Tongue (tissue), 2 donors: ENCODE results near the gene PRKAR1B. TPM values are rescaled to one million over a fixed set of nuclear protein-coding genes. Genes with fewer than 3 reads are reported as not detected.

Source experiments
- DNase-seq: peaks from one replicate; pipeline ENCODE4 v3.0.0-alpha.2; 2015
- total RNA-seq: library from RNA; depleted of rRNA; stranded (reverse); fragments of >200 nt; gene quantifications from one replicate; pipeline ENCODE4 v1.2.3, GENCODE V29; 2014

PRKAR1B gene
- total RNA-seq, 1 donor from 2014 or later, result 28.4 TPM

DNA sequence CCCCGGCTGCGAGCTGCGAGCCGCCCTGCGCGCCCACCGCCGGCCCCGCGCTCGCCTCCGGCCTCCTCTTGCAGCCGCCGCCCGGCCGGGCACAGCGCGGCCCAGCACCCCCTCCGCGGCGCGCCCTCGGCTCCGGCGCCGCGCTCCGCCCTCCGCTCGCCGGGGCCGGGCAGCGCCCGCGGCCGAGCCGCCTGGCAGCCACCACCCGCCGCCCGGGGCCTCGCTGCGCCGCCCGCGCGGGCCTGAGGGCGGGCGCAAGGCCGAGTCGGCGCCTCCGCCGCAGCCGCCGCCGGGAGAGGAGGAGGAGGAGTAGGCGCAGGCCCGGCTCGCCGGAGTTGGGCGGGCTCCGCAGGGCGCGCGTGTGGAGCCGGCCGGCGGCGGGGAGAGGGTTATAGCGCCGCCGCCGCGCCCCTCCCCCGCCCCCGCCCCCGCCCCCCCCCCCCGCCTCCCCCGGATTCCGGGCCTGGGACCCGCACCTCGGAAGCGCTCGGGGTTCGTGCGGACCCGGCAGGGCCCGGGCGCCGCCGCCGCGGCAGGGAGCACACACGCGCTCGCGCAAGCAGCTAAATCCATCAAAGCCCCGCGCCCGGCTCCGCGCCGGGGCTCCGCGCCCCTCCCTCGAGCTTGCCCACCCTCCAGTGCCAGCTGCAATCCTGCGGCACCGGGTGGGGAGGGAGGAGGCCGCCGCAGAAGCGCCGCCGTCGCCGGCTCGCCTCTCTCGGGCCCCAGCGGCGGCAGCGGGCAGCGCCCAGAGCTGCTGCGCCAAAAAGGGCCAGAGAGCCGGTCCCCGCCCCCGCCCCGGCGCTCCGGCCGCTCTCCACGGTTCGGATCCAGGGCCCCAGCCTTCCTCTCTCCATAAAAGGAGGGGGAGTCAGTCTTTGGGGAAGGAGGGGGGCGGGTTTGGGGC, 207.3 kb downstream of the PRKAR1B start, which contains the start of gene PDGFA:
Gene PDGFA (minus strand): TSS at position 363 of the 907 bp plus-strand sequence. CDS start 845 bp downstream, outside the sequence.
- DNase-seq, result peak; percentile 87

DNA sequence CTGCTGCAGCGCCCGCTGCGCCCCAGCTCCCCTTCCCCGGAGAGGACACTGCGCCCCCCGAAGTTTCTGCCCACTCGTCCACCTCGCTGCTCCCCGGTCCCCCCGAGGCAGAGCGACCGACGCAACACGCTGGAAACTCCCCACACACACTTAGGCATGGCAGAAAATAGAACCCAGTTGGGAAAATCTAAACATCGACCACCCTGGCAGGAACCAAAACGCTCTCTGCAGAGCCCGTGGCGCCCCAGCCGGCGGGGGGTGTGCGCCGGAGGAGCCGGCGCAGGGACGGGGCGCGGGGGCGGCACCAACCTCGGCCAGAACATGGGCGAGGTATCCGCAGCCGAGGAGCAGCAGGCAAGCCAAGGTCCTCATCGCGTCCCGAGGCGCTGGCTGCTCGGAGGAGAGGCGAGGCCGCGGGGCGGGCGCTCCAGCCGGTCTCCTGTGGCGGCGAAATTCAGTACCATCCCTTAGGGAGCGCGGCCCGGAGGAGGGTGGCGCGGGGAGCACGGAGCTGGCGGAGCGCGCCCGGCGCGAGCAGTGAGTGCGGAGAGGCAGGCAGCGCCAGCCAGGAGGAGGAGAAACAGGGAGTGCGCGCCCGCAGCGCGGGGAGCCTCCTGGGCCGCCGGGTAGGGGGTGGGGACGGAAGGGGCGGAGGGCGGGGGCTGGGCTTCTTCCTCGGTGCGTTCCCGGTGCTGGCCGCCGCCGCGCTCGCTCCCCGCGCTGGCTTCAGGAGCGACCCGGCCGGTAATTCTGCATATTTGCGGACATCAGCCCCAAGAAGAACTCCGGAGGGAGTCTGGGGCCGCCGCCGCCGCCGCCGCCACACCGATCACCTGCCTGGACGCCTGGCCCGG, 208.2 kb downstream of the PRKAR1B start:
- DNase-seq, result peak; percentile 90

GRCh38 chr7:517774-518629, 209.1 kb downstream of the PRKAR1B start:
- DNase-seq, result peak; percentile 88

DNA sequence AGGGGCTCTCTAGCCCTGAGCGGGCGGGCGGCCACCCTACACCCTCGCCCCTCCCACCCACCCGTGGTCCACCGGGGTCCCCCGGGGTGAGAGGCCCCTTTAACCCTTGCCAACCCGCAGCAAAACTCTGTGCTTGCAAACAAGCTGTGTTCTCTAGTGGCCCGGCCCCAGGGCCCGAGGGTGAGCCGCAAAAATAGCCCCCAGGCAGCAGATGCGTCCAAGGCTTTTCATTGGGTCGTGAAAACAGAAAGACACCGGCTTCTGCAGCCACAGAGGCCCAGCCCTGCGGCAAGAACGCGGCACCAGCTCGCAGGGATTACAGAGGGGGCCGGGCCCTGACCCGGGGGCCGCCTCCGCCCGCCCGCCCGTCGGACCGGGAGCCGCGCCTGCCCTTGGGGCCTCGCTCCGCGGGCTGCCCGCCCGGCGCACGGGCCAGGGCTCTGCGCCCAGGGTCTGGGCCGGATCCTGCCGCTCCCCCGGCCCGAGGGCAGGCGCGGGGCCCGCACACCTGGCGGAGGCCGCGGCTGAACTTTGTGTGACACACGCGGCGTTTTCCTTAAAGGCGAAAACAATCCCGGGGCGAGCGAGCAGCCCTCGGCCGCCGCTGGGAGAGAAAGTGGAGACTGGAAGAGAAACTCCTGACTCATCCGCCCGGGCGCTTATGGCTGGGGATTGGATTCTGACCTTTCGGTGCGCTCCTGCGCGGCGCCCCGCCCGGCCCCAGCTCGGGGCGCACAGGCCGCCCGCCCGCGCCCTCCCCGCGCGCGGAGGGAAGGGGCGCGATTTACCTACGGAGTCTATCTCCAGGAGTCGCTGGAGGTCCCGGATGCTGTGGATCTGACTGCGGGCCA, 210.2 kb downstream of the PRKAR1B start:
- DNase-seq, result peak; percentile 74

DNA sequence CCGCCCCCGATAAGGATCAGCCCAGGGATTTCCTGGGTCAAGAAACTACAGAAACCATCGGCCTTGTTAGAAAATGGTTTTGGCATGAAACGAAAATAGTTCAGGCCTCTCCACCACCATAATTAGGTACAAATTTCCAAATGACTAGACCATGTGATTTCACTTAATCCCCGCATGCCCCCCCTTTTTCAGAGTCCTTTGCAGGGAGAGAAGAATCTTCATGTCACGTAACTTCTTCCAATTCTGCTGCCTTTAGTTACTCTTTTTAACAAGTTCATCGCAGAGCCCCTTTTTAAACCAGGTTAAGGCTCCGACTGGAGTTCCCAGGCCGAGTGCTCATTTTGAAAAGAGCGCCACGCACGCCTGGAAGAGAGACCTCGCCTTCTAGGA, 210.9 kb downstream of the PRKAR1B start:
- peak; percentile 71 for DNase-seq

DNA sequence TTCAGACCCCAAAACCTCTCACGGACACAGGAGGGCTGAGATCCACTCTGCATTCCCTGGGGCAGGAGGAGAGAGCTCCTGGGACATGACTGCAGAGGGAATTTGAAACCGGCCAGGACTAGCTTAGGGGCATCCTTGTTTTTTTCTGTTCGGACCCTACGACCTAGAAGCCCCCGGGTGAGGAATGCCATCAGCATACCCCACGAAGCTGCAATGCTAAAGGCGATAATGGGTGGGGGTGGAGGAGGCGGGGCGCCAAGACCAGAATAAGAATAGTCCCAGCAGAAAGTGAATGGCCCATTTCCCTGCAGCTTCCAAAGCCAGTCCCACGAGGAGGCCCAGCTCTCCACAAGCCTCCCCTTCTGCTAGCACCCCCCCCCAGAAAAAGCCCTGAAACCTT, 211.5 kb downstream of the PRKAR1B start:
- DNase-seq, result no peak

DNA sequence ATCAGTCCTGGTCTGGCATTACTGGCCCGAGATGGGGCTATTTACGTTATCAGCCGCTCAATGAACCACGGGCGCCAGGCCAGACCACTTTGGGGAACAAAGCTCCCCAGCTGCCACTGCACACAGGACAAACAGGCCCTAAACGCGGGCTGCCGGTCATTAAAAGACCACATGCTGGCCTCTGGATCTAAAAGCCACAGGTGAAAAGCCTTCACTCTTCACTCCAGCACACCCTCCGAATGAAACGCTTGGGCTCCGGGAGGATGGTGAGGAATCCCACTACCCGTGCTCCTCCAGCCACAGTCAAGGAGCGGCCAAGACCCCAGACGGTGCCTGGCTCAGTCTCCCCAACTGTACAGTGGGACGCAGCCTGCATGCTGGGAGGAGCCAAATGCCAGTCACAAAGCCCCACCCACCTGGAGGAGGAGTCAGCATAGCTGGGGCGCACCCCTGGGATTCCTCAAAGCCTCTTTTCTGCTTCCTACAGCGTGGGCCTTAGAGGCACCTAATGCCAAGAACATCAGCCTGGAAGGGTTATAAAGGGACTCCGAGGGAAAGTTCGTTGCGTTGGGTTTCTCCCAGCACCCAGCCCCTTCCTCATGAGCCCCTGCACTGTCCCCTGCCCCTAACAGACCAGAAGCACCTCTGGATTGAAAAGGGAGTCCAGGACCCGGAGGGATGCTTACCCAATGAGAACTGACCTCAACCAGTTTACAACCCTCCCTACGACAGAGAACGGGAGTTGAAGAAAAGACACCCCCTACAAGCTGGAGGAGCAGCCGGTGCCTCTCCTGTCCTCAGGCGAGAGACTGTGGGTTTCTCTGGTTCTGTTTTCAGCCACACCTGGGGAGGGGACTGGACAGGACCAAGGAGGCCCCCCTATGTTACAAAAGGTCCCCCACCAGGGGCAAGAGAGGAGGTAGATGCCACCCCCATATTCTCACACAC, 212.2 kb downstream of the PRKAR1B start:
- DNase-seq, result peak; percentile 65

DNA sequence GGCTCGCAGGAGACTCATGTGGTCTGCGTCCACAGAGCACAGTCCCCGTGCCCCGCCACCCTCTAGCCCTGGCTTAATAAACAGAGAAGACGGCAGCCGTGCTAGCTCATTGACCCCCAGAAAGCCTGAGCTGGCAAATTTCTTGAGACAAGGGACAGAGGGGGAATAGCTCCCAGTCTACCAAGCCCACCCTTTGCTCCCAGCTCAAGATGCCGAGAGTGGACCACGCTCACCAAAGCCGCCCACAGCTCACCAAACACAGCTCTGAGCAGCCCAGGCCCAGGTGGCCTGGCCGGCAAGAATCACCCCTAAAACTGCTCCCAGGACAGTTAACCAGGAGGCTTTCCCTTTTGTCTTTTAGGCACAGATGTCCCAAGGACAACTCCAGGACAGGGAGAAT, 212.8 kb downstream of the PRKAR1B start:
- DNase-seq, result no peak

DNA sequence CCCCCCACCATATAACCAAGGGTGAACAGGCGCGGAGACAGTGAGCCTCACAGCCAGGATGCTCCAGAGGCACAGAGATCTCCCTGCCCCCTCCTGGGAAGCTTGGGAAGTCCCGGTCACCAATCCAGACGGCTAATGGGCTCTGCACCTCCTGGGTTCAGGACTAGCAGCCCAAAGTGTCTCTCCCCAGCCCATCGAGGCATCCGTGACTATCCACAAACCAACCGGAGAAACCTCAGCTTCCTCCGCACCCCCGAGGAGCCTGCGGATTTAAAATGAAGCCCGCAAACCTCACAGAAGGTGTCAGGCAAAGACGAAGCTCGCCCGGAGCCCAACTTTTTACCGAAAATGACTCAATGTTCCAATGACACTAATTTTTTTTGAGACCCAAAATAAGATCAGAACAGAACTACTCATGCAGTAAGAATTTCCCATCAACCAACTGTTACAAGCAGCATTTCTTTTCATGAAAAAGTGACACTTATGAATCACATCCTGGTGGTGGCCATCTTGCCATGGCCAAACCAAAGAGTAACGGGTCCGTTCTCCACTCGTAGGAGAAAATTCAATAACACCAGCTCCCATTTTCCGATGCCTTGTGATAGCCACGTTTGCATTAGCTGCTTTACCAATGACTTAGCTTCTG, 213.4 kb downstream of the PRKAR1B start:
- DNase-seq, result peak; percentile 23

DNA sequence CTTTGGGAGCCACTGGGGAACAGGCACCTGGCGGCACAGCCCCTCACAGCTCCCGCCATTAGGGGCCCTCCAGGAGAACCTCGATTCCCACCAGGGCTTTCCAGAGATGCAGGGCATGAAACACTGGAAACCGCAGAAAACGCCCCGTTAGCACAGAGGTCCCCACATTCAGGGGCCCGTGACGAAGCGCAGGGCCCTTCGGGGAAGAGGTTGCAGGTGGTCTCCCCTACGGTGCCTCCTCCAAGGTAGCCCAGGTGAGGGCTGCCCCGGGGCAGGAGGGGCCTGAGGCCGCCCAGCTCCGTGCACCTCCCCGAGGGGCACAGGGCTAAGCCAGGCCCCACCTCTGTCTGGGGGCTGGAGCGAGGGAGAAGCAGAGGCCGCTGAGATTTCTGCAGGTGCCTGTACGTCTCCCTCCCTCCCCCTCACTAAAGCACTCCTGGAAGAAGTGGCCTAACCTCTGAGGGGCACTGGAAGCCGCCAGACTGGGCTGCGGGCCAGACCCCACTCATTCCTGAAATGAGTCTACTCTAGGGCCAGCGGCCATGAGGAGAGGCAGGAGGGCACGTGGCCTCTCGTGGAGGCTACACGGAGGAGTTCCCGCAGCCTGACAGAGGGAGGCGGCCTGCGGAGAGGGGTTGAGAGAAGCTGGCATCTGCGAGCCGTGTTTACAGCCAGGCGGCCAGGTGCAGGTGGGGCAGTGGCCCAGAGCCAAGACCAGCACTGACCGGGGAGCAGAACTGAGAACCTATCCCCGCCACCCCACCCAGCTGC, 214.4 kb downstream of the PRKAR1B start:
- peak; percentile 29 for DNase-seq

- no peak for DNase-seq
Observed at GRCh38 chr7:512146-512510, 215.0 kb downstream of the PRKAR1B start.

GRCh38 chr7:511476-512145, 215.5 kb downstream of the PRKAR1B start:
- peak; percentile 44 for DNase-seq

DNA sequence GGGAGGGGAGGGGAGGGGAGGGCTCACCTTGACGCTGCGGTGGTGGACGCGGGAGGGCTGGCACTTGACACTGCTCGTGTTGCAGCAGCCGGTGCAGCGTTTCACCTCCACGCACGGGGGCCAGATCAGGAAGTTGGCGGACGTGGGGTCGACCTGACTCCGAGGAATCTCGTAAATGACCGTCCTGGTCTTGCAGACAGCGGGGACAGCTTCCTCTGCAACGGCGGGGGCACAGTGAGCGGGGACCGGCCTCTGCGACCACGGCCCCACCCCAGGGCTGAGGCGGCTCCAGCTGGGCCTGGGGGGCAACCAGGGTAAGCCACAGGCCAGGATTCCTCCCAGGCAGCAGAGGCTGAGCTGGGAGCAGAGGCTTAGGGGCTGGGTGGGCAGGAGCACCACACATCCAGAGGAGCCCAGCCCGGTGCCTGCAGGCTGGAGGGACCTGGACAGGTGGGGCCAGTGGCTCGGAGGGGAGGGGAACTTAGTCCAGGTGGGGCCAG, 216.2 kb downstream of the PRKAR1B start:
- no peak for DNase-seq

GRCh38 chr7:510131-510481, 217.0 kb downstream of the PRKAR1B start:
- DNase-seq, result no peak

DNA sequence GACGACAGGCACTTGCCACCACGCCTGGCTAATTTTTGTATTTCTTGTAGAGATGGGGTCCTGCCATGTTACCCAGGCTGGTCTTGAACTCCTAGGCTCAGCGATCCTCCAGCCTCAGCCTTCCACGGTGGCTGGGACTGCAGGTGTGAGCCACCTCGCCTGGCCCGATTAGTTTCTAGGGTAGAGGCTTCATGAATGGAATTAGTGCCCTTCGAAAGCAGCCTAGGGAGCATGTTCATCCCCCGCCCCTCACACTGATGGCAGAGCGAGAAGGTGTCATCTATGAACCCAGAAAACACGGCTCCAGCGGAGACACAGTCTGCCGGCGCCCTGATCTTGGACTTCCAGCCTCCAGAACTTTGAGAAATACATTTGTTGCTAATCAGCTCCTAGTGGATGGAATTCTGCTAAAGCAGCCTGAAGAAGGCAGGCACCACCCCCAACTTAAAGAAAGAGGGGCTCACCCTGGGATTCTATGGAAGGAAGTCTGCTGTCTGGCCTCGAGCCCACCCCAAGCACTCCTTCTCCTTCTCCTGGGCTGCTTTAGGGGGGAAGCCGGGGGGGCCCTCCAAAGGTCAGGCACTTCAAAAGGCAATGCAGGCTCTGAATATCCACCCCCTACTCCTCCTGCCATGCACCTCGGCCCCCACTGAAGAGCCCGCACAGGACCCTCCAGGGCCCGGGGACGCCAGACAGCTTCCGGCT, 217.5 kb downstream of the PRKAR1B start:
- DNase-seq, result no peak

GRCh38 chr7:508461-509170, 218.5 kb downstream of the PRKAR1B start:
- DNase-seq, result no peak
